DMS53 treated with DMSO at 0.1 percent for 48 hours (cell line): ENCODE data around the gene SGMS1.

ENCODE experiments used
- DNase-seq: peaks from one replicate; lab custom pipeline; 2025; ENCODE audit not compliant: unreplicated experiment; lab: John Stamatoyannopoulos, UW

Gene SGMS1

DNA sequence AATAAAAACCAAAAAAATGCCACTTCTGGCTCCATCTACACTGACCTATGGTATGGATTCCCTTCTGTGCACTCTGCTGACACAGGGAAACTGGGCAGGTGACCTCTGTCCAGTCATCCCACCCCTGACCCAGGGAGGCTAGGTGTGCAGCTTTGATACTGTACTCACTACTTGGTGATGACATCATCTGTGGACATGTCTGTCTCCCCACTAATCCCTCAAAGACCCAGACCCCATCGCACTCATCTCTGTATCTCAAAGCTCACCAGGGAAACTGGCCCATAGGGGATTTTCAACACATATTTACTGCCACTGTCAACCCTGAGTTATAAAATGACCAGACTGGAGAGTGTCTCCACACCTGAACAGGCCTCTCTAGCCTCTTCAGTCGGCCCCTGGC is 10.6 kb downstream of the SGMS1 start:
- DNase-seq = no peak

DNA sequence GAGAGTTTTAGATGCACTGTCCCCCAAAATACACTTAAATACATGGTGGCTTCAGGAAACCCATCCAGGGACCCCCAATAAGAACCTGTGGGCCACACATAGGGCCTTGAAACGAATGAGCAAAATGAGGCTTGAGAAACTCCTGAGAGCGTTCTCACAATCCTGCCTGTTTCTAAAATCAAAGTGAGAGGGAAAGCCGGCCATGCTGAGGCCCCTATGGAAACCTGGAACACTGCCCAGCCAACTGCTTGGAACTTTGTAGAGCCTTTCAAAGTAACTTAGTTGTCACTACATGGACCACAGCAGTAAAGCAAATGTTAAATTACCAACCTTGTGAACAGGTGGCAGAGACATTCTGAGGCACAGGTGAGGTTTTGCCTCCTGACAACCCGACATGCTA is 13.4 kb downstream of the SGMS1 start:
- DNase-seq = no peak

DNA sequence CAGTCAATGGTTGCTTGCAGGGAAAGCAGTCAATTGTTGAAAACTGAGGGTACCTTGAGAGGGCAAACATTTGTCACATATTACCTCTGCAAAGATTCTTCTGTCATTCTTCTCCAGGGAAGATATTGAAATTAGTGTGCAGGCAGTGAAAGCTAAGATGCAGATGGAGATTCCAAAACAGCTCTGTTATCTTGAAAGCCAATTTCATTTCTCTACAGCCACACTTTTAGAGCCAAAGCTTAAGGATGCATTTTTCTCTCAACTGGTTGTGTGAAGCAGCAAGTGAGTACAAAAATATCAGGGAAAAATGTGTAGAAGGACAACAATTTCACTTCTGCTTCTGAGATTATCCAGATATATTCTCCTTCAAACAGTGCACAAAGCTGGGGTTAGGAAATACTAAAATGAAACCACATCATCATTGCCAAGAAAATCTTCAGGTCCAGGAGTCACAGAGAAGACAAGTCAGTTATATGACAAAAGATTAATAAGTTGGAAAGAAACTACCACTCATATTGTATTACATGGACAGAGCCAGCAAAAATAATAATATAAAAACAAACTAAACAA is 16.3 kb downstream of the SGMS1 start:
- no peak for DNase-seq

DNA sequence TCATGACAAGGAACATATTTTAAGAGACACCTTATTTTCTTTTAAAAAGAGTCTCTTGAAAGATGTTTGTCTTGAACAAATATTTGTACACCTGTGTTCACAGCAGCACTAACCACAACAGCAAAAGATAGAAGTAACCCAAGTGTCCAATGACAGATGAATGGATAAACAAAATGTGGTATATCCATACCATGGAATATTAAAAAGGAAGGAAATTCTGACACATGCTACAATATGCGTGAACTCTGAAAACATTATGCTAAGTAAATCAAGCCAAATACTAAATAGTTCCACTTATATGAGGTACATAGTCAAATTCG is 17.8 kb downstream of the SGMS1 start:
- peak; percentile 83 for DNase-seq

DNA sequence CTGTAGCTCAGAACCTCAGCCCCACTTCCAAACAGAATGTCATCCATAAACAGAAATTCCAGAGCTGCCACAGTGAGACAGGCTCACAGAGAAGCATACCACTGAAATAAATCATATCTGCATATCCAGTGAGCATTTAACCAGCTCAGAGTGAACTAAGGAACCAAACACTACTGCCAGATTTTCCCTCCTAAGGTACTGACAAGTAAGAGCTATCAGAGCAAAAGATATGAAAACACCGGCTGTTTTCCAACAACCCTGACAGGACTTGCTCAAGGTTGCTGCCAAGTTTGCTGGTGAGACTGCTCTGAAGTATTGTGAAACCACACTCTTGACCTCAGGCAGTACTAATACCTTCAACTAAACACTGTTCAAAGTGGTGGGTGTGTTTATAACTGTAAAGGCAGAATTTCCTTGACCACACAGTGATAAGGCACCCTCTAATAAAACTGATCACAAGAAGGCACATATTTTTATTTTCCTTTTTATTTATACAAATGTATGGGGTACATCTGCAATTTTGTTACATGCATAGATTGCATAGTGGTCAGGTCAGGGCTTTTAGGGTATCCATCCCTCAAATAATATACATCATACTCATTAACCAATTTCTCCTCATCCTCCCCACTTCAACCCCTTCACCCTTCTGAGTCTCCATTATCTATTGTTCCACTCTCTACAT is 18.3 kb downstream of the SGMS1 start:
- peak; percentile 52 for DNase-seq

DNA sequence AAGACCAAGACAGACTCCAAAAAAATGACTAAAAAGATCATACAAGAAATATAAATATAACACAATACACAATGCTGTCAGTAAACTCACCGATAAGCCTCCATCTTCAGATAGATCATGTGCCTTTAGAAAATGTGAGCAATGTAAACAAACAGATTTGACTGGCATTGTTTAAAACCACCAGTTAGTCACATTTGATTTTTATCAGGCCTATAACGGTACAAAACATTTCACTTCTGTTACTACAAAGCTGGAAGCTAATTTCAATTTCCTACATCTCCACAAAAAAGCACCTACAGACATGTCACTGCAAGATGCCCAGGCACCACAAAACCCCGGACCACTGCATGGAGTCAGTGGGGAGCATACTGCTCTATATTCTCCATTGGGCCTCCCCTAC is 18.9 kb downstream of the SGMS1 start:
- no peak for DNase-seq

DNA sequence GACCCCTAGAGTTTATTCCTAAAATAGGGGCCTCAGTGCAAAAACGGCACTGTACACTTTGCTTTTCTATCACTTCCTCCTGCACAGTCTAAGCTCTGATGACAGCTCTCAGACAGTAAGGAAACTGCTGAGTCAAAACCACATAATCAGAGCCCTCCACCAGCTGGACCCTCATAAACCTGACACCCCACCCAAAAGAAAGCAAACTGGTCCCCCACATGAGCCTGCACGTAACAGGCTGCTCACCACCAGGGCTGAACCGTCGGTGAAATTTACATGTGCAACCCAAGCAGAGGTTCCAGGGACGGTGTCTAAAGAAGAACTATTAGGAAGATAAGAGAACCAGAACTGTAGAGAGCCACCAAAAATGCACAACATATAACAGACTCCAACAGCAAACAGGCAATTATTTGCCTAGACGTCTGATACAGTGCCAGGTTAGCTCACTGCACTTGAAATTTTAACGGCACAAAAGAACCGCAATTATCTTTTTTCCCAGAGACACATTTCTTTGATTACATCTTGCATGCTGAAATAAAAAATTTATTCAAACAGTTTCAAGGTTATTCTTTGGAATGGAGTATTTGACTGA is 19.6 kb downstream of the SGMS1 start:
- DNase-seq = no peak

DNA sequence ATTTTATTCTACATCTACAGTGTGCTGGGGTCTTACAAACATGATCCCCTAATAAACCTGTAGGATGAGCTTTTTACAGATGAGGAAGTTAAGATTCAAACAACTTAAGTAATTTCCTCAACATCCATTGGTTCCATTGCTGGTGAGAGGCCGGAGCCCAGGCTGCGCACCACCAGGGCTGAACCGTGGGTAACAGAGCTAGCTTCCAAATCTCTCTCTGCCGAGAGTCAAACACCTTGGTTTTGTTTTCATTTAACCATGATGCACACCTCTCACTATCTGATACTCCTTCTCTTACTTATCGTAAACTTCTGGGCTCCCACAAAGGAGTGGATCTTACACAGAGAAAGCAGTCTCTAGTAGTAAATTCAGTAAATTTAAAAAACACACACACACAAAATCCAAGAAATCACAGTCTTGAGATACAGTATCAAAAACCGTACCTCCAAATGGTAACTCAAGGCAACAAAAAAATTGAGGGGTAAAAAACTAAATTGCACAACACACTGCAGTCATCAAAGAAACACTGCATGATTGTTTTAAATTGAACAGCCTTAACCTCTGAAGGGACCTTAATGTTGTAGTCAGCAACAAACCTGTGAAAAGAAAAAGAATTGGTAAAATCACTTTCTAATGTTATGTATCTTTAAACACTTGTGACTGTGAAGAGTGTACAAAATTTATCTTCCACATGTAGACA is 20.5 kb downstream of the SGMS1 start:
- DNase-seq = no peak

DNA sequence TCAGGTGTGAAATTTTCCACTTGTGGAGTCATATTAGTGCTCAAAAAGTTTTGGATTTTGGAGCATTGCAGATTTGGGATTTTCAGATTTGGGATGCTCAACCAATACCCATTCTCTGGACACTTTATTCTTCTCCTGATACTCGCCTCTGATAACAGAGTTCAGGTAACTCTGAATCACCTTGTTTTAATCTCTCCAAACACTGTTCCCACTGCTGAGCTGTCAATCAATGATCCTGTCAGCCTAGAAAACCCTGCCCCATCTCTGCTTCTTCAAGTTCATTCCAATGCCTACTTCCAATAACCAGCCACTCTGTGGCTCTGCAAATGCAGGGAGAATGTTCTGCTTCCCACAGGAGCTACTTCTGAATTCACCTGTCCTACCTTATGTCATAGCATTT is 21.8 kb downstream of the SGMS1 start:
- no peak for DNase-seq

DNA sequence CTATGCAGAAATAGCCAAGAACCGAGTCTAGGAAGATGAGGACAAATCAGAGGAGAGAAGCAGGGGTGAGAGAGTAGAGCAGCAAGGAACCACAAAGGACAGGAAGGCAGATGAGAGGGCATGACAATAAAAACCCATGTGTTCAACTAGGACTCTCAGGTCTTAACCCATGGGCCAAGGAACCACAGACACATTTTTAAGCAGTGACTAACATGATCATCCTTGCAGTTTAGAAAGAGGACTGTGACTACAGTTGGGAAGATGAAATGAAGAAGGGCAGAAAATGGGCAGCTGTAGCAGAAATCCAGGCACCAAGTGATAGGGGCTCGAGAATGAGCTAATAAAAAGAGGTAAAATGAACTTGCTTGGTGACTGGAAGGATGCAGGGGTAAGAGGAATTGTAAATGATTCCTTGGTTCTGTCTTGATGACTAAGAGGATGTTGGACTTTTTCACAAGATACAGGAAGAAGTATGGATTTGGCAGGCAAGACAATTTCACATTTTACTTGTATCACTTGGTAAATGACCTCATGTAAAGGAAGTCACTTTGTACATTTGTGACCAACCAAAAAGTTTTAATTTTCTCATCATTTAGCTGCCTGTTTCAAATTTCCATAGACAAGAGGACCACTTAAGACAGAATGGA is 22.8 kb downstream of the SGMS1 start:
- no peak for DNase-seq

DNA sequence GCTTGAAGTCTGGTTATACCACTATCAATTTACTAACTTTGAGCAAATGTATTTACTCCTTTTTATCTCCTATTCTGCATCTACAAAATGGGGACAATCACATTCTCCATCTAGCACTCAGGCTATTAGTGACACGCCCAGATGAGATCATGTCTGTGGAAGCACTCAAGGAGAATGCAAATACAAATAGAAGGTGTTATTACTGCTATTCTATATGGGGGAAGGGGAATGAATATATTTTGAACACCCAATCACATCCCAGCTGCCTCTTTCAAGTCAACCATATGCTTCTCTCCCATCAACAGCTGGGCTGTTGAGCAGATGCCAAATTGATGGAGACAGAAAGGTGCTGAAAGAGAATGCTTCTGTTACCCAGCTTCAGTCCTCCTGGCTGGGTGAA is 23.5 kb downstream of the SGMS1 start:
- DNase-seq = no peak

DNA sequence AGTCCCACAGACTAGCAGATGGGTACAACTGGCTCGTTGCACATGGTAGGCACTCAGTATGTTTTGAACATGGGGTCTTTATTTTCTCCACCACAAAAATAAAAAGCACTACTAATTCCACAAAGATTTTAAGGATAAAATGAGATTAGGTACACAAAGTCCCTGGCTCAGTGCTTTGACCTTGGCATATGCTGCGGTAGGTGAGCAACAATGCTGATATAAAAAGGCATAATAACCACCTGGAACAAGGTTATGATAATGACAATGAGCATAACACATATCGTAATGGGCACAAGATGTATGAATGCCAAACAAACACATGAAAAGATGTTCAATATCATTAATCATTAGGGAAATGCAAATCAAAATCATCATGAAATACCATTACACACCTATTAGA is 26.9 kb downstream of the SGMS1 start:
- no peak for DNase-seq

DNA sequence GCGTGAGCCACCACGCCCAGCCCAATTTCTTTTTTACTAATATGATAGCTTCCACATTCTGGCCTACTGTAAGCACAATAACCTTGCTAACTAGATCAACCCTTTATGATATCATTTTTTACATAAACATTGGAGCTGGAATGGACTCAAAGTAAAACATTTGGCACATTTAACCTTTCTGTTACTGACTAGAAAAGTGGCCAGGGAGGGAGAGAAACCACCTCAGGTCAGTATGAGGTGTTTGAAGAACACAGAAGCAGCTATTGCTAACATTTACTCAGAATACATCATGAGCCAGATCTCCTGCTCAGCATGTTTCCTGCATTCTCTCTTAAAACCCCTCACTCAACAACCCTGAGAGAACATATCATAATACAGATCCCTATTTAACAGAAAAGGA is 27.3 kb downstream of the SGMS1 start:
- DNase-seq = no peak

DNA sequence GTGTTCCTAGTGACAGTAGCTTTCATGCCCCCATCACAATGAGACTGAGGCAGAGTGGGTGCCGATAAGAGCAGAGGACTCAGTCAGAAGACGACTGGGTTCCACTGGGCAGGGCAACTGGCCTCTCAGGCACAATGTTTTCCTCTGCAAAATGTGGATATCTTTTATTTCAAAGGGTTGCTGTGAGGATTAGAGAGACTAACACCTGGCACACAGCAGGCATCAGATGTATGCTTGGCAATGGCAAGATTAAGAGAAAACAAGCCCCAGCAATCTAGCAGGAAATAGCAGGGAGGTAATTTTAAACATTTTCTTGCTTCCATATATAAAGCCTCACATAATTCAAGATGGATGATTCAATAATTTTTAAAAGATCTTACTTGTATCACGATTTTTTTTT is 28.0 kb downstream of the SGMS1 start:
- no peak for DNase-seq

DNA sequence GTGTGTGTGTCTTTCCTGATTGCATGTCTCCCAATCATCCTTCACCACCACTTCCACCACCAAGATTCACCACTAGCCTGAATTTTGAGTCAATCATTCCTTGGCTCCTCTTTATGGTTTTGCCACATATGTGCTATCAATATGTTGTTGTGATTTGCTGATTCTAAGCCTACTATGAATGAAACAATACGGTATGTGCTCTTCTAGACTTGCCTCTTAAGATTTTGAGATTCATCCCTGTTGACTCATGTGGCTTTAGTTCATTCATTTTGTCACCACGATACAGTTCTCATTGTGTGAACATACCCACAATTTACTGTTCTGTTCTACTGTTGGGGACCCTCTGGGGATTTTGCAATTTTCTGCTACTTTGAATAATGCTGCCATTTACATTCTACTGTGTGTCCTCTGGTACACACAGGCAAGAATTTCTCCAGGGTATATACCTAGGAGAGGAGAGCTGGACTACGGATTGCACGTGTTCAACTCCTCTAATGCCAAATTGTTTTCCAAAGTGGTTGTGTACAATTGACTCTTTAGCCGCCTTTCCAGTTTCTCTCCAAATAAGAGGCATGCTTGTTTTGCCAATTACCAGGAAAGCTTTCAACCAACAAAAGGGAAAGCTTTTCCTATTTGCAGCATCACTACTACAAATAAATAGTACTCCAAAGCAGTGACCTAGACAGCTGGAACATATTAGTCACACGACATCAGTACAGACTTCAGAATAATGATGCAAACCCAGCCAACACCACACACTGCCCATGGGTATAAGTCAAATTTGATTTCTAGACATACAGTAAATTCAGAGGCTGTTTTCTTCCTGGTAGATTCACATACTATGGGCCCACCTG is 30.0 kb downstream of the SGMS1 start:
- DNase-seq = peak; percentile 53

DNA sequence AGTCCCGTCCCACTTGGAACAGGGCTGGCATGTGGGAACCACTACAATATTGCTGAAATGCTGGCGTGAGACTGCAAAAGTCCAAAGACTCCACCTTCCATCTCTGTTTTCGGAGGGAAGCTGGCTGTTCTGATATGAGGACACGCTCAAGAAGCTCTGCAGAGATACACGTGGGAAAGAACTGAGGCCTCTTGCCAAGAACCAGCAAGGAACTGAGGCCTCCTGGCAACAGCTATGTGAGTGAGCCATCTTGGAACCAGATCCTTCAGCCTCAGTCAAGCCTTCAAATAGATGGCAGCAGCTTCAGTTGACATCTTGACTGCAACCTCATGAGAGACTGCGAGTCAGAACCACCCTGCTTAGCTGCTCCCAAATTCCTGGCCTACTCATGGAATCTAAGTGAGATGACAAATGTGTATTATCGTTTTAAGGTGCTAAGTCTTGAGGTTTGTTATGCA is 30.8 kb downstream of the SGMS1 start:
- DNase-seq = no peak

DNA sequence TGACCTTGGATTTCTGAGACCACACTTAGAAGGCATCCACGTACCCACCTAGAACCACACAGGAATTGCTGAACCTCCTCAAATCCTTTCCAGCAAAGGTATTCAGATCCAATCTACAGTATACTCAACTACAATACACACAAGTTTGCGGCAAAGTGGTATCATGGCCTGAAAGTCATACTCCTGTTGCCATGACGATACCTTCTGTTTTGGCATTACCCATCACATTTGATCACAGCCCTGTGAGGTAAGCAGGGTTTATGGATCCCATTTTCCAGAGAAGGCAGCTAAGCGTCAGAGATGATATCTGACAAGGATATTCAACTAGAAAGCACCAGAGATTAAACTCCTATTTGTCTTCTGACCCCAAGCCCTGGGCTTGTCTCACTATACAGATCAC is 32.8 kb downstream of the SGMS1 start:
- no peak for DNase-seq

DNA sequence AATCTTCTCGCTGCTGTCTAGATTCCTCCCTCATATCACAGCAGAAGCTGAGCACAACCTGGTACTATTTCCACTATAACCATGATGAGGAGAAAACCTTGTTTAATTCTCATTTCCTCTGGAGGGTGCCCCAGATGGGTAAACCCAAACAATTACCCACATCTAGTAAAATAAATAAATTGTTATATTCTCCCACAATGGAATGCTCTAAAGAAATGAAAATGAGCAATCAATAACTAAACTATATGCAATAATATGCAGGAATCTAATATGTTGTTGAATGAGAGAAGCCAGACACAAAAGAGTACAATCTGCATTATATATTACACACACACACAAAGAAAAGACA is 37.0 kb downstream of the SGMS1 start:
- no peak for DNase-seq

DNA sequence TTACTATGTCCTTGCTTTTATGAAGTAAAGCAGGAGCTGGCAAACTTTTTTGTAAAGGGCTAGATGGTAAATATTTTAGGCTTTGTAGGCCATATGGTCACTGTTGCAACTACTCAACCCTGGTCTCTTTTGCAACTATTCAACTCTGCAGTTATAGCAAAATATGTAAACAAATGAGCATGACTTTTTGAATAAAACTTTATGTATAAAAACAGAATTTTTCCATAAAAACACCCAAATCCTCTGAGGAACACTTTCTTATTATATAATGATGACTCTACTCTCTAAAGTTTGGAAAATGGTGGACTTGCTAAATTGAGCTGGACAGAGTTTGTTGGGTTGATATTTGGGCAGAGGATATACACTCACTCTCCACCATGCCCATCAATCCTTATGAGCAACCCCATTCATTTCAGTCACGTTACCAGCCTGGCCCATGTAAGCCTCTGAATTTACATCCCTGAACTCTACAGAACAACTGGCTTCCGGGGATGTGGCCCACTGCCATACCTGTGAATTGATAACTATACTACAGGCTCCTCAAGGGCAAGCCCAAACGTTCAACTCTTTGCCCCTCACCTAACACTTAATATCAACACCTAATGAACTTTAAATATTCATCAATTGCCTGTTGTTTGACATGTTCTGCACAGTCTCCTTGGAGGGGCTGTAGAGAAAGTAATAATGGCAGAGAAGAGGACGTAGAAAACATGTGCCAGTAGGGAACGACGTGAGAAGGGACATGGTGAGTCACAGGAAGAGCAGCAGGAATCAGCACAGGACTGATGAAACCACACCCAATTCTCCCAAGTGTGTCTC is 37.6 kb downstream of the SGMS1 start:
- DNase-seq = no peak
